Gastroesophageal sphincter (tissue), 4 donors: ENCODE results near the gene OGFR. TPM values are rescaled to one million over a fixed set of nuclear protein-coding genes. Genes with fewer than 3 reads are reported as not detected.

Experiments used
- ATAC-seq: fragments of 150-250 bp; one replicate; pipeline ENCODE4 v1.9.1; 2016; ENCODE audit warnings: mild to moderate bottlenecking, moderate library complexity
- H3K27ac ChIP-seq, 4 donors: fragments of 200-600 bp; sonication (generic) in 3 of 4; 1 replicate in 3 of 4; 2 replicates in 1 of 4; pipeline ENCODE4 v1.5.1; 2016 to 2019
- H3K27me3 ChIP-seq: fragments of 200-600 bp; sonication (generic); one replicate; pipeline ENCODE4 v1.5.1; 2019
- H3K36me3 ChIP-seq, 2 donors: fragments of 200-600 bp; sonication (generic); one replicate each; pipeline ENCODE4 v1.5.1; 2019; ENCODE audit warnings: control low read depth in 1 of 2
- H3K4me1 ChIP-seq, 3 donors: fragments of 200-600 bp; sonication (generic); 1 replicate in 2 of 3; 2 replicates in 1 of 3; pipeline ENCODE4 v1.5.1; 2016 to 2019; ENCODE audit warnings: control low read depth in 2 of 3
- H3K4me3 ChIP-seq, 2 donors: fragments of 200-600 bp; sonication (generic); one replicate each; pipeline ENCODE4 v1.5.1; 2019; ENCODE audit warnings: mild to moderate bottlenecking in 1 of 2, moderate library complexity in 1 of 2
- H3K9me3 ChIP-seq, 3 donors: fragments of 200-600 bp; sonication (generic); one replicate each; pipeline ENCODE4 v1.5.1; 2017 to 2019; ENCODE audit warnings: control low read depth in 2 of 3
- EP300 ChIP-seq: sonication (generic); formaldehyde crosslinking; IDR thresholded peaks from one replicate; pipeline ENCODE4 v1.6.1; 2017; ENCODE audit warnings: antibody characterized with exemption, mild to moderate bottlenecking
- POLR2A ChIP-seq, 2 donors: fragments of 450-650 bp; IDR thresholded peaks; one replicate each; pipeline ENCODE4 v1.6.1; 2017; ENCODE audit warnings: antibody characterized with exemption in 2 of 2, mild to moderate bottlenecking in 2 of 2, moderate library complexity in 1 of 2
- POLR2AphosphoS5 ChIP-seq: sonication (generic); formaldehyde crosslinking; IDR thresholded peaks from one replicate; pipeline ENCODE4 v1.6.1; 2017; ENCODE audit warnings: antibody characterized with exemption
- WGBS, 2 donors: methylation state at CpG; one replicate each; pipeline ENCODE4 v1.1.5; 2018; ENCODE audit warnings: low coverage in 1 of 2; 5-methylcytosine and 5-hydroxymethylcytosine counted together
- total RNA-seq, 4 donors: library from RNA; depleted of rRNA; stranded (reverse); fragments of >200 nt; gene quantifications; one replicate each; pipeline ENCODE4 v1.1.0, GENCODE V29; 2016
- TF ChIP-seq, protein P1 (sequence below), 4 experiments: fragments of 200-600 bp in 2 of 4; fragments of 450-650 bp in 2 of 4; sonication (generic) in 1 of 4; IDR thresholded peaks; one replicate each; pipeline ENCODE4 v1.5.1; 2017 to 2019; ENCODE audit warnings: antibody characterized with exemption in 4 of 4, mild to moderate bottlenecking in 2 of 4, moderate library complexity in 2 of 4

The OGFR gene
- total RNA-seq, 4 donors from 2014 or later = 55.1 to 61.0 (median 58.9) TPM

DNA sequence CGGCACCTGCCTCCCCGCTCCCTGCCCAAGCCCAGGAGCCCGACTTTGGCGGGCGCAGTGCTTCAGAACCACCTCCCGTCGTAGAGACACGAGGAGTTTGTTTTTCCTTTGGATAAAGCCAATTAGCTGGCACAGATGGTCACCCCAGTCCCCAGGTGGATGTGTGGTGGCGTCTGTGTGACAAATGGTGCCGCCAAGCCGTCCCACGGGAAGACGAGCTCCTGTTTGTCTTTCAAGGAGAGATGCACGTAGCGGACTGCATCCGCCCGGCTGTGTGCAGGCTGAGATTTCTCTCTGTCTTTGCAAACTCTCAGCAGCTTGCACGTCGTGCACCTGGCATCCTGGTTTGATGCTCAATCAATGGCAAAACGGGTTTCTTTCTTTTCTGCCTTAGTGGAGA lies 24.4 kb upstream of the OGFR start:
- Histone ChIP-seq H3K9me3 (no peaks in the 10 kb centered on the region), H3K36me3 (no peaks in the 10 kb centered on the region), H3K27me3 (peaks cover 44% of the 10 kb centered on the region), H3K4me3 (no peak overlapping the region), H3K27ac (no peak overlapping the region), H3K4me1 (peaks cover 0 to 9% (median 0%) of the 10 kb centered on the region in 3 donors)
- 65 to 80% methylated on average over 15 to 16 of the region's 20 CpGs for WGBS, 2 donors
- TF ChIP-seq POLR2AphosphoS5 = no peak
- no peak for ATAC-seq

DNA sequence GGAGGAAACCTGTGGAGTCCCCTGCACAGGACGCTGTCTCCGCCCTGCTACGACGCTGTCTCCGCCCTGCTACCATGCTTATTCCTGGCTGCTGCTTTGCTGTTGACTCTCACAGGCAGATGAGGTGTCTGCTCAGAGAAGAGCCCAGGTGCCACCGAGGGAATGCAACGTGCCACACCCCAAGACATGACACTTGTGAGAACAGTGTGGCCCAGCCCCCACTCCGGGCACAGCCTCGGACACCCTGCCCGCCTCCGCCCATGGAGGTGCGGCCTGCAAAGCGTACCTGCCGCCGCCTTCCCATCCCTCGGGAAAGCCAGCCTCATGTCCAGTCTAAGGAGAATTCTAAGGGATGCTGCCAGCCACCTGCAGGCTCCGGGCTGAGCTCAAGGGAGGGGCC lies 23.9 kb upstream of the OGFR start:
- Histone ChIP-seq H3K27ac (no peak overlapping the region), H3K27me3 (peaks cover 48% of the 10 kb centered on the region), H3K9me3 (no peaks in the 10 kb centered on the region), H3K4me3 (no peak overlapping the region), H3K4me1 (peaks cover 0 to 9% (median 0%) of the 10 kb centered on the region in 3 donors), H3K36me3 (no peaks in the 10 kb centered on the region)
- ATAC-seq = no peak
- no peak for TF ChIP-seq EP300
- no peak for TF ChIP-seq POLR2A (IDR thresholded peaks at IDR 0.05)
- TF ChIP-seq, protein P1, sequence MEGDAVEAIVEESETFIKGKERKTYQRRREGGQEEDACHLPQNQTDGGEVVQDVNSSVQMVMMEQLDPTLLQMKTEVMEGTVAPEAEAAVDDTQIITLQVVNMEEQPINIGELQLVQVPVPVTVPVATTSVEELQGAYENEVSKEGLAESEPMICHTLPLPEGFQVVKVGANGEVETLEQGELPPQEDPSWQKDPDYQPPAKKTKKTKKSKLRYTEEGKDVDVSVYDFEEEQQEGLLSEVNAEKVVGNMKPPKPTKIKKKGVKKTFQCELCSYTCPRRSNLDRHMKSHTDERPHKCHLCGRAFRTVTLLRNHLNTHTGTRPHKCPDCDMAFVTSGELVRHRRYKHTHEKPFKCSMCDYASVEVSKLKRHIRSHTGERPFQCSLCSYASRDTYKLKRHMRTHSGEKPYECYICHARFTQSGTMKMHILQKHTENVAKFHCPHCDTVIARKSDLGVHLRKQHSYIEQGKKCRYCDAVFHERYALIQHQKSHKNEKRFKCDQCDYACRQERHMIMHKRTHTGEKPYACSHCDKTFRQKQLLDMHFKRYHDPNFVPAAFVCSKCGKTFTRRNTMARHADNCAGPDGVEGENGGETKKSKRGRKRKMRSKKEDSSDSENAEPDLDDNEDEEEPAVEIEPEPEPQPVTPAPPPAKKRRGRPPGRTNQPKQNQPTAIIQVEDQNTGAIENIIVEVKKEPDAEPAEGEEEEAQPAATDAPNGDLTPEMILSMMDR (IDR thresholded peaks at IDR 0.05) = no peak
- TF ChIP-seq POLR2AphosphoS5 = no peak
- 67 to 77% methylated on average over 3 to 5 of the region's 17 CpGs for WGBS, 2 donors

DNA sequence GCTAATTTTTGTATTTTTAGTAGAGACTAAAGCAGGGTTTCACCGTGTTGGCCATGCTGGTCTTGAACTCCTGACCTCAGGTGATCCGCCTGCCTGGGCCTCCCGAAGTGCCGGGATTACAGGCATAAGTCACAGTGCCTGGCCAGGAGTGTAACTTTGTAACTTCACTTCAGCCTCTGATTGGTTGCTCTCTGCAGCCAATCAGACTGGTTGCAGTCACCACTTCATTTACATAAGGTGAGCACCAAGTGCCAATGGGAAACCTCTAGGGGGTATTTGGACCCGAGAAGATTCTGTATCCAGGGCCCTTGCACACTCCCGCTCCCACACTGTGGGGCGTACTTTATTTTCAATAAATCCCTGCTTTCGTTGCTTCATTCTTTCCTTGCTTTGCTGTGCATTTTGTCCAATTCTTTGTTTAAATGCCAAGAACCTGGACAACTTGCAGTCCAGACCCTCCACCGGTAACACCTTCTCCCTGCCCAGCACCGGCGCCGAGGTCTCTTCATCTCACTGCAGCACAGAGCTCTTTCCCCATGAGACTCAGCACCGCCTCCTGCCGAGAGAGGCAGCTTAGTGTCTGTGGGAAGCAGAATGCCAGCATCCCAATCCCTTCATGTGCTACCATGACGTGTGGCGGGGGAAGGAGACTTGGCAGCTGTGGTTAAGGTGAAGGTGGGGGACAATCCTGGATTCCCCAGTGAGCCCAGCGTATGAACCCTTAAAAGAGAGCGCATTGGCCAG lies 22.3 kb upstream of the OGFR start:
- H3K27ac ChIP-seq = no peak overlapping the region
- H3K4me3 ChIP-seq = no peak overlapping the region
- no peak for TF ChIP-seq EP300
- TF ChIP-seq, protein P1 (IDR thresholded peaks at IDR 0.05) = no peak
- peaks cover 49% of the 10 kb centered on the region for H3K27me3 ChIP-seq
- H3K4me1 ChIP-seq = peaks cover 0 to 9% (median 0%) of the 10 kb centered on the region in 3 donors
- no peaks in the 10 kb centered on the region for H3K9me3 ChIP-seq
- WGBS, 2 donors = 82 to 92% methylated on average over 4 to 7 of the region's 18 CpGs
- no peak for ATAC-seq
- H3K36me3 ChIP-seq = no peaks in the 10 kb centered on the region

DNA sequence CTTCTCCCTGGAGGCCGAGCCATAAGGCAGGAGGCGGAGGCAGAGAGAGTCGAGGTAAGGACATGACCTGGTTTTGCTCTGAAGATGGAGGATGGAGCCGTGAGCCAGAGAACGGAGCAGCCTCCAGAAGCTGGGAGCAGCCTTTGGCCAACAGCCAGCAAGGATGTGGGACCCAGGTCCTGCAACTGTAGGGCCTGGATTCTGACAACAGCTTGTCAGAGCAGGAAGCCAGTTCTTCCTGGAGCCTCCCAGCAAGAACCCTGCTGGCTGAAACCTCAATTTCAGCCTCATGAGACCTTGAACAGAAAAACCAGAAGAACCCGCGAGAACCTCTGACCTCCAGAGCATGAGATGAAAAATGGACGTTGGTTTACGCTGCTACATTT lies 21.7 kb upstream of the OGFR start:
- WGBS, 2 donors = 47 to 48% methylated on average over 3 to 9 of the region's 9 CpGs
- no peaks in the 10 kb centered on the region for H3K36me3 ChIP-seq
- peaks cover 45% of the 10 kb centered on the region for H3K27me3 ChIP-seq
- peaks cover 0 to 9% (median 0%) of the 10 kb centered on the region in 3 donors for H3K4me1 ChIP-seq
- ATAC-seq = no peak
- no peak overlapping the region for H3K27ac ChIP-seq
- no peak for TF ChIP-seq POLR2A (IDR thresholded peaks at IDR 0.05)
- TF ChIP-seq, protein P1 (IDR thresholded peaks at IDR 0.05) = no peak
- no peak for TF ChIP-seq POLR2AphosphoS5
- no peak for TF ChIP-seq EP300
- no peak overlapping the region for H3K4me3 ChIP-seq
- no peaks in the 10 kb centered on the region for H3K9me3 ChIP-seq

DNA sequence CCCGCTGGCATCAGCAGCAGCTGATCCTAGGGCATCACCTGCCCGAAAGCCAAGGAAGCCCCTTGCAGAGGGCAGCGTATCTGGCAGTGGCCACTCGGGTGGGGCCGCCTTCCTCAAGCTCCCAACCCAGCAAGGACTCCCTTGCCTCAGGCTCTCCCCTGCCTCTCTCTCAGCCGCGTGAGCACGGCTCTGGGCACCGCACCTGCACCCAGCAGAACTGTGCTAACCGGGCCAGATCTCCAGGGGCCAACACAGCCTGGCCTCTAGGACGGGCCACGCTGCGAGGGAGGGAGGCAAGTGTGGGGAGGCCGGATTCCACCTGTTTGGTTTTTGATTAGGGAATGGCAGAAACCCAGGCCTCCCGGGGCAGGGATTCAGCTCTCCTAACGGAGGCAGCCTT lies 20.1 kb upstream of the OGFR start:
- no peak for ATAC-seq
- Histone ChIP-seq H3K27ac (no peak overlapping the region), H3K4me1 (peaks cover 0 to 9% (median 0%) of the 10 kb centered on the region in 3 donors), H3K27me3 (peaks cover 34% of the 10 kb centered on the region), H3K4me3 (no peak overlapping the region), H3K36me3 (no peaks in the 10 kb centered on the region), H3K9me3 (no peaks in the 10 kb centered on the region)
- no peak for TF ChIP-seq POLR2A (IDR thresholded peaks at IDR 0.05)
- no peak for TF ChIP-seq EP300
- TF ChIP-seq, protein P1 (IDR thresholded peaks at IDR 0.05) = no peak
- no peak for TF ChIP-seq POLR2AphosphoS5
- WGBS, 2 donors = 20 to 29% methylated on average over 2 of the region's 16 CpGs
